GM12874 (cell line): ENCODE data around the gene DGKB.

Experiments
- CTCF ChIP-seq: IDR thresholded peaks from 2 replicates; pipeline ENCODE4 v1.5.1; 2011; ENCODE audit warnings: low read depth, mild to moderate bottlenecking, control low read depth, low read length, moderate library complexity; ENCODE audit not compliant: insufficient read depth

Gene DGKB

DNA sequence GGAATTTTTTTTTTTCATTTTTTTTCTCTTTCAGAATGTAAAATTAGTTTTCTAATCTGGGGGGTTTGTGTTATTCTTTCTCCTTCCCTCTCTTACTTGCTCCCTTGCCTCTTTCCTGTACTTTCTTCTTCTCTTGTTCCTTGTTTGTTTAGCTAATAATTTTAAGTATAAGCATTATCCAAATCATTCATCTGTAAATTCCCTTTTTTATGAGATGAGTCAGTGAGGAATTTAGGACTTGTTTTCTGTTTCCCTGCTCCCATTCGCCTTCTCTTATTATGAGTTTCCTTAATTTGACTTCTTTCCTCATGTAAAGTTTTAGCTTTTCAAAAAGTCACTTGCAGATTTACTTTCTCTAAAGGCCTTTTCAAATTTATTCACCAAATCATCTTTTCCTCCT lies 758.4 kb downstream of the DGKB start:
- TF ChIP-seq CTCF = no peak

- no peak for TF ChIP-seq CTCF
Measured at GRCh38 chr7:14137676-14138075, 764.9 kb downstream of the DGKB start.

DNA sequence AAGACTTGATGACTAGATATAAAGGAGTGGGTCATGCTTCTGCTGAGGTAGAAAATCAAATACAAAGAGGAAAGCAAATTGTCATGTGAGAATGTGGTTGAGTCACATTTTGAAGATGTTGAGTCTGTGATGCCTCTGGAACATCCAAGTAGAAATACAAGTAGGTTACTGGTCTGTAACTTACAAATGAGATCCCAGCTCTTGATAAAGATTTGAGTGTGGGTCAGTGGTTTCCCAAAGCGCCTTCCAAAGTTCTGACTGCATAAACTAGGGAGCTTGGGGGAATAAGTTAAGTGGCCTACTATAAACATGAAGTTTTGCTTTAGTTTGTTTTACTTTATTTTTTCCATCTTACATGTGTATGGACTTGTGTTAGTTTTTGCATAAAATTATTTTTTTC lies 768.8 kb downstream of the DGKB start:
- TF ChIP-seq CTCF = no peak

- TF ChIP-seq CTCF = no peak
Measured at GRCh38 chr7:14125998-14126397, 776.6 kb downstream of the DGKB start.

GRCh38 chr7:14124716-14125115 lies 777.8 kb downstream of the DGKB start:
- no peak for TF ChIP-seq CTCF

- no peak for TF ChIP-seq CTCF
Measured at GRCh38 chr7:14123923-14124322, 778.6 kb downstream of the DGKB start.

DNA sequence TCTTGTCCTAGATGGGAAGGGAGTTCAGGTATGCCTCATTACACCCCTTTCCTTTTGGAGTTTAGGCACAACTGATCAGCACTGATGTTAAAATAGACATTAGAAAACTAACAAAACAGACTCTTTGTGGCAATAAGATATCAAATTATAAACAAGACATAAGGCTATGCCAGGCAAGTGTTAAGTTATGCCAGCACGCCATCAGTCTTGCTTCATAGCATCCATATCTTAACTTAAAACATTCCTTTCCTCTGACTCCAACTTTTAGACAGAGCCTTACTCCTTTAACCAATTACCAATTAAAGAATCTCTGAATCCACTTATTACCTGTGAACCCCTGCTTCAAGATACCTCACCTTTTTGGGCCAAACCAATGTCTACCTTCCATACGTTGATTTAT lies 786.9 kb downstream of the DGKB start:
- TF ChIP-seq CTCF = no peak

- TF ChIP-seq CTCF = no peak
Measured at GRCh38 chr7:14104861-14105260, 797.7 kb downstream of the DGKB start.
